ENCODE measurements around the gene KRTAP1-1.

DNA sequence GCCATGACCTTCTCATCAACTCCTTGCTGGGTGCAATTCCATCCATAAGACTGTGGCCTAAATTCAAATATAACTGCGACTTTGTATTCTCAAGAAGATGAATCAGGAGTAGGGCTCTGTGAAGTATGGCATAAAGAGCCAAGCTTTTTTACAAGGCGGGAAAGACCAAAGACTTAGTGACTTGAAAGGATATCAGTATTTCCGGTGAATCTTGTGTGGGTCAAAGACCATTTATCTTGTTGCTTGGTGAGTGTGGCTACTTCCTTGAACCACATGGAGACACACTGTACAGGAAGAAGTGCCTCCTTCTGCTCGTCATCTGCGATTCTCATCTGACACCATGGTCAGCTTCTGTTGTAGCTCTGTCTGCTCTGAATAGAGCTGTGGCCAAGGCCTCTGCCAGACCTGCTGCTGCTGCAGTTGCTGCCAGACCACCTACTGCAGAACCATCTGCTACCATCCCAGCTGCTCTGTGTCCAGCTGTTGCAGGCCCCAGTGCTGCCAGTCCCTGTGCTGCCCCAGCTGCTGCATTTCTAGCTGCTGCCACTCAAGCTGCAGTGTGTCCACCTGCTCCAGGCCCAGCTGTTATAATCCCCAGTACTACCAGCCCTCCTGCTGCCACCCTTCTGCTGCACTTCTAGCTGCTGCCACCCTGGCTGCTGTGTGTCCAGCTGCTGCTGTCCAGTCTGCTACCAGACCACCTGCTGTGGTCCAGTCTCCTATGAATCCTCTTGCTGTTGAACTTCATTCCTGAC is 30.5 kb upstream of the KRTAP1-1 start:
- TF ChIP-seq, protein P1, sequence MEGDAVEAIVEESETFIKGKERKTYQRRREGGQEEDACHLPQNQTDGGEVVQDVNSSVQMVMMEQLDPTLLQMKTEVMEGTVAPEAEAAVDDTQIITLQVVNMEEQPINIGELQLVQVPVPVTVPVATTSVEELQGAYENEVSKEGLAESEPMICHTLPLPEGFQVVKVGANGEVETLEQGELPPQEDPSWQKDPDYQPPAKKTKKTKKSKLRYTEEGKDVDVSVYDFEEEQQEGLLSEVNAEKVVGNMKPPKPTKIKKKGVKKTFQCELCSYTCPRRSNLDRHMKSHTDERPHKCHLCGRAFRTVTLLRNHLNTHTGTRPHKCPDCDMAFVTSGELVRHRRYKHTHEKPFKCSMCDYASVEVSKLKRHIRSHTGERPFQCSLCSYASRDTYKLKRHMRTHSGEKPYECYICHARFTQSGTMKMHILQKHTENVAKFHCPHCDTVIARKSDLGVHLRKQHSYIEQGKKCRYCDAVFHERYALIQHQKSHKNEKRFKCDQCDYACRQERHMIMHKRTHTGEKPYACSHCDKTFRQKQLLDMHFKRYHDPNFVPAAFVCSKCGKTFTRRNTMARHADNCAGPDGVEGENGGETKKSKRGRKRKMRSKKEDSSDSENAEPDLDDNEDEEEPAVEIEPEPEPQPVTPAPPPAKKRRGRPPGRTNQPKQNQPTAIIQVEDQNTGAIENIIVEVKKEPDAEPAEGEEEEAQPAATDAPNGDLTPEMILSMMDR (IDR thresholded peaks at IDR 0.05): no peak
- TF ChIP-seq POLR2A (IDR thresholded peaks at IDR 0.05): no peak

Data from testis (tissue), 2 donors.